B cell (primary cell): ENCODE data around the gene FOXI1. TPM values are rescaled to one million over a fixed set of nuclear protein-coding genes. Genes with fewer than 3 reads are reported as not detected.

Source experiments
- ATAC-seq: fragments of 200-7000 bp; cut with Tn5 transposase; one replicate; pipeline ENCODE4 v1.10.0; 2021; ENCODE audit warnings: low read depth, mild to moderate bottlenecking, moderate number of reproducible peaks, moderate library complexity
- CTCF ChIA-PET: fragments of 350-600 bp; sonication (Branson Sonifier 250); formaldehyde crosslinking; loops from one replicate; lab custom pipeline; 2021; ENCODE audit warnings: antibody characterized with exemption, inconsistent platforms; lab: Charles Lee
- POLR2A ChIA-PET: fragments of 350-600 bp; sonication (Branson Sonifier 250); formaldehyde crosslinking; loops from one replicate; lab custom pipeline; 2021; ENCODE audit warnings: antibody characterized with exemption; lab: Charles Lee
- DNase-seq: peaks from one replicate; pipeline ENCODE4 v3.0.0; 2013
- H2AFZ ChIP-seq: 2 replicates; pipeline ENCODE4 v1.6.1; 2012; ENCODE audit warnings: mild to moderate bottlenecking, low read depth, low read length; ENCODE audit not compliant: insufficient read depth, poor library complexity, severe bottlenecking
- H3K27ac ChIP-seq, 2 donors: 1 replicate in 1 of 2; 2 replicates in 1 of 2; pipeline ENCODE4 v1.5.1; 2012 to 2013; ENCODE audit warnings: low read length in 2 of 2, mild to moderate bottlenecking in 2 of 2, moderate library complexity in 1 of 2
- H3K27me3 ChIP-seq, 4 experiments: fragments of 200-600 bp in 1 of 4; sonication (generic) in 1 of 4; replicated peaks in 1 of 4; 1 replicate in 2 of 4; 2 replicates in 2 of 4; pipeline versions ENCODE4 v1.6.1 to v1.7.0; 2013 to 2016; ENCODE audit warnings: low read length in 3 of 4, mild to moderate bottlenecking in 2 of 4, mixed read lengths in 1 of 4, moderate library complexity in 1 of 4; ENCODE audit not compliant: insufficient read depth in 4 of 4, control insufficient read depth in 3 of 4; ENCODE audit errors: control extremely low read depth in 1 of 4
- H3K36me3 ChIP-seq, 2 experiments: replicated peaks in 1 of 2; 1 replicate in 1 of 2; 2 replicates in 1 of 2; pipeline versions ENCODE4 v1.6.1 to v1.7.1; 2013; ENCODE audit warnings: low read length in 1 of 2; ENCODE audit not compliant: insufficient read depth in 2 of 2, control insufficient read depth in 1 of 2; ENCODE audit errors: control extremely low read depth in 1 of 2, extremely low read depth in 1 of 2
- H3K4me1 ChIP-seq, 2 donors: fragments of 200-600 bp in 1 of 2; sonication (generic) in 1 of 2; 1 replicate in 1 of 2; 2 replicates in 1 of 2; pipeline versions ENCODE4 v1.5.1 to v1.6.1; 2013 to 2017; ENCODE audit warnings: low read length in 2 of 2; ENCODE audit not compliant: control insufficient read depth in 2 of 2, insufficient read depth in 2 of 2
- H3K4me2 ChIP-seq: replicated peaks from 2 replicates; pipeline ENCODE3; 2012; ENCODE audit warnings: mild to moderate bottlenecking, low read depth, low read length; ENCODE audit not compliant: poor library complexity, severe bottlenecking
- H3K4me3 ChIP-seq, 5 experiments: fragments of 200-600 bp in 1 of 5; sonication (generic) in 1 of 5; 1 replicate in 3 of 5; 2 replicates in 2 of 5; pipeline versions ENCODE4 v1.5.1 to v1.7.0; 2011 to 2016; ENCODE audit warnings: low read length in 4 of 5, mild to moderate bottlenecking in 4 of 5, low read depth in 2 of 5, control low read depth in 1 of 5, moderate library complexity in 1 of 5; ENCODE audit not compliant: insufficient read depth in 1 of 5; ENCODE audit errors: control extremely low read depth in 1 of 5, extremely low read depth in 1 of 5
- H3K79me2 ChIP-seq: fragments of 200-600 bp; sonication (generic); one replicate; pipeline ENCODE4 v1.6.0; 2016; ENCODE audit warnings: low read length; ENCODE audit not compliant: control insufficient read depth, insufficient read depth
- H3K9ac ChIP-seq: fragments of 200-600 bp; sonication (generic); 2 replicates; pipeline ENCODE4 v1.6.1; 2017; ENCODE audit warnings: mild to moderate bottlenecking, low read length, moderate library complexity
- H3K9me3 ChIP-seq, 3 donors: one replicate each; pipeline versions ENCODE4 v1.6.1 to v1.7.1; 2013; ENCODE audit warnings: low read length in 2 of 3; ENCODE audit not compliant: control insufficient read depth in 2 of 3, insufficient read depth in 1 of 3; ENCODE audit errors: control extremely low read depth in 1 of 3
- H4K20me1 ChIP-seq: 2 replicates; pipeline ENCODE4 v1.6.0; 2012; ENCODE audit warnings: mild to moderate bottlenecking, low read length; ENCODE audit not compliant: insufficient read depth, control insufficient read depth, poor library complexity, severe bottlenecking
- H3K27ac Mint-ChIP-seq: one replicate; pipeline ENCODE4 v1.8.0; 2021; ENCODE audit warnings: mixed read lengths
- H3K27me3 Mint-ChIP-seq: one replicate; pipeline ENCODE4 v1.8.0; 2021; ENCODE audit warnings: mixed read lengths
- H3K4me1 Mint-ChIP-seq: one replicate; pipeline ENCODE4 v1.8.0; 2021; ENCODE audit warnings: mixed read lengths
- H3K4me3 Mint-ChIP-seq: one replicate; pipeline ENCODE4 v1.8.0; 2021; ENCODE audit warnings: mixed read lengths
- H3K9me3 Mint-ChIP-seq: one replicate; pipeline ENCODE4 v1.8.0; 2022; ENCODE audit warnings: mixed read lengths; ENCODE audit not compliant: insufficient read depth
- CTCF ChIP-seq: fragments of 200-600 bp; IDR thresholded peaks from one replicate; pipeline ENCODE4 v1.8.0; 2022; ENCODE audit warnings: antibody characterized with exemption, mild to moderate bottlenecking
- EZH2 ChIP-seq: IDR thresholded peaks from 2 replicates; pipeline ENCODE4 v1.6.1; 2012; ENCODE audit warnings: borderline replicate concordance, low read depth, mild to moderate bottlenecking, moderate library complexity, low read length; ENCODE audit not compliant: insufficient read depth, poor library complexity, severe bottlenecking
- WGBS: methylation state at CpG from one replicate; pipeline ENCODE4 v1.1.5; 2013; ENCODE audit warnings: missing lambda C conversion rate; ENCODE audit not compliant: insufficient coverage; 5-methylcytosine and 5-hydroxymethylcytosine counted together
- intact Hi-C: fragments of 100-400 bp; cut with micrococcal nuclease; formaldehyde crosslinking; loops from one replicate; pipeline ENCODE4 v1.10.0; 2022
- polyA plus RNA-seq: library from polyadenylated mRNA; depleted of rRNA; stranded (reverse); fragments of >200 nt; gene quantifications from 2 replicates; pipeline ENCODE4 v1.2.3, GENCODE V29; 2012
- total RNA-seq, 2 donors: library from RNA; stranded (reverse); fragments of 120-200 nt in 1 of 2; gene quantifications; 1 replicate in 1 of 2; 2 replicates in 1 of 2; pipeline versions ENCODE4 v1.2.3 to v1.2.4, GENCODE V29; 2013 to 2022

The FOXI1 gene
- total and polyA plus RNA-seq, 2 donors (not counting 1 experiment from before 2014, with no cell fraction given): not detected

- no peak overlapping the region for H3K27ac ChIP-seq
- no peaks in the 10 kb centered on the region for H3K9me3 ChIP-seq
- ChIA-PET POLR2A (no interaction called here), CTCF (interaction anchor here (1.1 kb wide), 1 partner anchor 40 kb away, joined by 3 read pairs; no protein-coding TSS in a partner anchor)
- H3K4me1 Mint-ChIP-seq: no peaks in the 10 kb centered on the region
- no peak overlapping the region for H3K27ac Mint-ChIP-seq
- no peaks in the 10 kb centered on the region for H4K20me1 ChIP-seq
- intact Hi-C loops: no loop called here
- H3K4me1 ChIP-seq: no peaks in the 10 kb centered on the region
- H3K27me3 Mint-ChIP-seq: peaks cover 3% of the 10 kb centered on the region
- whole genome bisulfite sequencing: 89% methylated on average over 10 of the region's 14 CpGs
- ATAC-seq: no peak
- TF ChIP-seq EZH2 (no peak), CTCF (no peak)
- H3K4me3 Mint-ChIP-seq: no peak overlapping the region
- no peak overlapping the region for H3K4me2 ChIP-seq
- H3K9me3 Mint-ChIP-seq: no peaks in the 10 kb centered on the region
- no peaks in the 10 kb centered on the region for H3K27me3 ChIP-seq
- no peaks in the 10 kb centered on the region for H3K79me2 ChIP-seq
- DNase-seq: no peak
- H3K9ac ChIP-seq: no peak overlapping the region
- no peaks in the 10 kb centered on the region for H3K36me3 ChIP-seq
- H2AFZ ChIP-seq: no peak overlapping the region
- H3K4me3 ChIP-seq: no peak overlapping the region
Observed at GRCh38 chr5:170141636-170142035, 35.9 kb downstream of the FOXI1 start.

- TF ChIP-seq CTCF (no peak), EZH2 (no peak)
- WGBS: no CpG with 5 or more reads among the region's 1 CpG
- no peaks in the 10 kb centered on the region for H4K20me1 ChIP-seq
- no peak overlapping the region for H2AFZ ChIP-seq
- ChIA-PET CTCF (no interaction called here), POLR2A (no interaction called here)
- H3K79me2 ChIP-seq: no peaks in the 10 kb centered on the region
- no peak overlapping the region for H3K9ac ChIP-seq
- no peak for DNase-seq
- H3K4me1 ChIP-seq: no peaks in the 10 kb centered on the region
- peaks cover 3% of the 10 kb centered on the region for H3K27me3 Mint-ChIP-seq
- H3K9me3 Mint-ChIP-seq: no peaks in the 10 kb centered on the region
- H3K4me2 ChIP-seq: no peak overlapping the region
- intact Hi-C loops: no loop called here
- H3K4me1 Mint-ChIP-seq: no peaks in the 10 kb centered on the region
- no peak overlapping the region for H3K27ac ChIP-seq
- no peak for ATAC-seq
- H3K36me3 ChIP-seq: no peaks in the 10 kb centered on the region
- no peak overlapping the region for H3K4me3 ChIP-seq
- no peaks in the 10 kb centered on the region for H3K9me3 ChIP-seq
- H3K4me3 Mint-ChIP-seq: no peak overlapping the region
- H3K27ac Mint-ChIP-seq: no peak overlapping the region
- no peaks in the 10 kb centered on the region for H3K27me3 ChIP-seq
Observed at GRCh38 chr5:170142196-170142595, 36.5 kb downstream of the FOXI1 start.
